HCT116 (cell line): ENCODE measurements around the gene WTAP. TPM values are rescaled to one million over a fixed set of nuclear protein-coding genes. Genes with fewer than 3 reads are reported as not detected.

ENCODE experiments used
- ATAC-seq: fragments of 200-7000 bp; cut with Tn5 transposase; 2 replicates; pipeline ENCODE4 v1.9.1; 2020; ENCODE audit warnings: mild to moderate bottlenecking, moderate library complexity
- BruUV-seq: library from RNA; stranded (reverse); fragments of 400-500 nt; replicated peaks from 2 replicates; lab custom pipeline; 2021; lab: Mats Ljungman, UMichigan
- CTCF ChIA-PET: fragments of 300-600 bp; sonication (Branson Sonifier 250); formaldehyde crosslinking; loops from one replicate; lab custom pipeline; 2021; ENCODE audit warnings: antibody characterized with exemption; lab: Charles Lee
- POLR2A ChIA-PET: fragments of 300-600, 350-600 bp; sonication (Branson Sonifier 250); formaldehyde crosslinking; loops from one replicate; lab custom pipeline; 2021; ENCODE audit warnings: antibody characterized with exemption; lab: Charles Lee
- RAD21 ChIA-PET, 2 experiments: fragments of 300-600 bp; sonication (Branson Sonifier 250); formaldehyde crosslinking; loops; one replicate each; lab custom pipeline; 2023; ENCODE audit warnings: low total read pairs in 2 of 2; ENCODE audit not compliant: uncharacterized antibody in 2 of 2, unreplicated experiment in 2 of 2, low non-redundant PET in 1 of 2; lab: Charles Lee
- DNase-seq: peaks from one replicate; pipeline ENCODE4 v3.0.0-alpha.2; 2010; ENCODE audit warnings: low read depth, low spot score
- H2AFZ ChIP-seq: fragments of 200-600 bp; shearing (Covaris generic), sonication (generic); 2 replicates; pipeline ENCODE4 v1.6.1; 2017; ENCODE audit warnings: low read depth, mixed run types, mixed read lengths, antibody characterized with exemption, low read length; ENCODE audit not compliant: poor library complexity, severe bottlenecking
- H3K27ac ChIP-seq: 2 replicates; pipeline ENCODE4 v1.5.1; 2012; ENCODE audit warnings: low read depth, low read length
- H3K27me3 ChIP-seq: fragments of 200-600 bp; sonication (generic); 2 replicates; pipeline ENCODE4 v1.6.1; 2016; ENCODE audit warnings: mixed run types, low read length, mixed read lengths; ENCODE audit not compliant: insufficient read depth
- H3K36me3 ChIP-seq, 2 experiments: fragments of 200-500 bp in 1 of 2; fragments of 200-600 bp in 1 of 2; sonication (Bioruptor generic) in 1 of 2; sonication (generic) in 1 of 2; 2 replicates each; pipeline versions ENCODE4 v1.5.1 to v1.6.1; 2014 to 2016; ENCODE audit warnings: low read length in 2 of 2, inconsistent platforms in 1 of 2, mixed read lengths in 1 of 2, mixed run types in 1 of 2; ENCODE audit not compliant: insufficient read depth in 2 of 2, control insufficient read depth in 1 of 2
- H3K4me1 ChIP-seq, 2 experiments: fragments of 200-600 bp in 1 of 2; sonication (generic) in 1 of 2; 2 replicates each; pipeline versions ENCODE4 v1.5.1 to v1.6.1; 2012 to 2017; ENCODE audit warnings: low read length in 2 of 2, inconsistent platforms in 1 of 2, mild to moderate bottlenecking in 1 of 2, mixed read lengths in 1 of 2, mixed run types in 1 of 2, moderate library complexity in 1 of 2; ENCODE audit not compliant: insufficient read depth in 2 of 2, control insufficient read depth in 1 of 2
- H3K4me2 ChIP-seq: fragments of 200-600 bp; sonication (generic); 2 replicates; pipeline ENCODE4 v1.6.1; 2017; ENCODE audit warnings: mixed run types, low read length, mixed read lengths
- H3K4me3 ChIP-seq, 2 experiments: fragments of 200-600 bp in 1 of 2; sonication (generic) in 1 of 2; replicated peaks in 1 of 2; 2 replicates each; pipeline ENCODE4 v1.5.1; 2011 to 2016; ENCODE audit warnings: low read length in 2 of 2, control low read depth in 1 of 2, low read depth in 1 of 2, mild to moderate bottlenecking in 1 of 2, mixed read lengths in 1 of 2, mixed run types in 1 of 2
- H3K79me2 ChIP-seq: fragments of 200-600 bp; sonication (generic); 2 replicates; pipeline ENCODE4 v1.6.1; 2017; ENCODE audit warnings: mild to moderate bottlenecking, mixed run types, low read length, moderate library complexity, mixed read lengths; ENCODE audit not compliant: insufficient read depth
- H3K9ac ChIP-seq: fragments of 200-600 bp; sonication (generic); 2 replicates; pipeline ENCODE4 v1.6.1; 2016; ENCODE audit warnings: low read length, mixed read lengths
- H3K9me2 ChIP-seq: fragments of 200-600 bp; sonication (generic), shearing (Covaris generic); 2 replicates; pipeline ENCODE4 v1.6.1; 2017; ENCODE audit warnings: mixed run types, mild to moderate bottlenecking, moderate library complexity; ENCODE audit not compliant: insufficient read depth
- H3K9me3 ChIP-seq, 2 experiments: fragments of 200-500 bp in 1 of 2; fragments of 200-600 bp in 1 of 2; sonication (Bioruptor generic) in 1 of 2; sonication (generic) in 1 of 2; 2 replicates each; pipeline ENCODE4 v1.6.1; 2014 to 2017; ENCODE audit warnings: low read length in 2 of 2, mixed read lengths in 2 of 2, inconsistent platforms in 1 of 2, low read depth in 1 of 2, mild to moderate bottlenecking in 1 of 2, mixed run types in 1 of 2, moderate library complexity in 1 of 2; ENCODE audit not compliant: control insufficient read depth in 1 of 2, insufficient read depth in 1 of 2
- H4K20me1 ChIP-seq: fragments of 200-600 bp; sonication (generic), shearing (Covaris generic); 2 replicates; pipeline ENCODE4 v1.6.1; 2017; ENCODE audit warnings: mixed run types, mild to moderate bottlenecking, moderate library complexity; ENCODE audit not compliant: insufficient read depth
- ATF3 ChIP-seq: IDR thresholded peaks from 2 replicates; pipeline ENCODE4 v1.6.1; 2012
- EGR1 ChIP-seq: IDR thresholded peaks from 2 replicates; pipeline ENCODE4 v1.6.1; 2012; ENCODE audit warnings: low read depth
- ELF1 ChIP-seq: IDR thresholded peaks from 2 replicates; pipeline ENCODE4 v1.6.1; 2012; ENCODE audit warnings: low read depth, borderline replicate concordance
- EZH2 ChIP-seq: fragments of 200-600 bp; sonication (generic); IDR thresholded peaks from 2 replicates; pipeline ENCODE4 v1.6.1; 2017; ENCODE audit warnings: antibody characterized with exemption, mixed run types
- EZH2phosphoT487 ChIP-seq: fragments of 200-600 bp; IDR thresholded peaks from 2 replicates; pipeline ENCODE4 v1.6.1; 2018; ENCODE audit warnings: antibody characterized with exemption, borderline replicate concordance
- FOSL1 ChIP-seq: IDR thresholded peaks from 2 replicates; pipeline ENCODE4 v1.6.1; 2012; ENCODE audit warnings: low read depth
- MAX ChIP-seq: IDR thresholded peaks from 2 replicates; pipeline ENCODE4 v1.6.1; 2012
- POLR2A ChIP-seq: IDR thresholded peaks from 2 replicates; pipeline ENCODE4 v1.7.0; 2011; ENCODE audit warnings: borderline replicate concordance; ENCODE audit not compliant: insufficient read depth, insufficient read length; ENCODE audit errors: extremely low read depth
- REST ChIP-seq: IDR thresholded peaks from 2 replicates; pipeline ENCODE4 v1.6.1; 2012; ENCODE audit warnings: low read depth
- SIN3A ChIP-seq: IDR thresholded peaks from 2 replicates; pipeline ENCODE4 v1.6.1; 2012; ENCODE audit warnings: low read depth
- SP1 ChIP-seq: IDR thresholded peaks from 2 replicates; pipeline ENCODE4 v1.6.1; 2012; ENCODE audit warnings: low read depth
- SRF ChIP-seq: IDR thresholded peaks from 2 replicates; pipeline ENCODE4 v1.6.1; 2012; ENCODE audit warnings: low read depth
- TCF7L2 ChIP-seq: IDR thresholded peaks from 2 replicates; pipeline ENCODE4 v1.7.0; 2011; ENCODE audit warnings: borderline replicate concordance, inconsistent platforms; ENCODE audit not compliant: insufficient read depth, insufficient read length; ENCODE audit errors: extremely low read depth
- ZBTB33 ChIP-seq: IDR thresholded peaks from 2 replicates; pipeline ENCODE4 v1.6.1; 2011; ENCODE audit warnings: mild to moderate bottlenecking, low read length, moderate library complexity; ENCODE audit not compliant: insufficient replicate concordance; ENCODE audit errors: extremely low read depth
- intact Hi-C: fragments of 100-400 bp; cut with micrococcal nuclease; formaldehyde crosslinking; loops from 2 replicates; pipeline ENCODE4 v1.10.0; 2022
- total RNA-seq: library from RNA; stranded (reverse); gene quantifications from one replicate; pipeline ENCODE4 v1.2.1, GENCODE V29; 2021; ENCODE audit not compliant: unreplicated experiment

The WTAP gene
- total RNA-seq, 1 experiment from 2014 or later = 88.6 TPM

DNA sequence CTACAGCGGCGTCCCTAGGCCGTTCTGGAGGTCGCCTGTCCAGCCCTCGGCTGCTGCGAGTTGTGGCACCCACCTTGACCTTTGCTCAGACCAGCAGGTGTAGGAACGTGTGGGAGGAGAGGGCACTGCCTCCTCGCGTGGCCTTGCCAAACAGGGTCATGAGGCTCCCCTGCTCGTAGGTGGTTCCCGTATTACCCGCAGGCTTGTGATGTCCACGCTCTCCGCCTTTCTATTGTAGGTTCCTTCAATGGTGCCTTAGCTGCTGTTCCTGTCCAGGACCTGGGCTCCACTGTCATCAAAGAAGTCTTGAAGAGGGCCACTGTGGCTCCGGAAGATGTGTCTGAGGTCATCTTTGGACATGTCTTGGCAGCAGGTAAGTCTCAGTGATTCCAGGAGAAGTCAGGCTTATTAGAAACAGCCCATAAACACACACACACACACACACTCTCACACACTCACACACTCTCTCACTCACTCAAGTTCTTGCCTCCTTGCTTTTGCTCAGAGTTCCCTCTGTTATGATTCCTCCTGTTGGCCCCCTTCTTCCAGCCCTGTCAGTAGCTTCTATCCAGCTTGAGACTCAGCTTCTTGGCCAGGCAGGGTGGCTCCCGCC lies 35.5 kb downstream of the WTAP start:
- Histone ChIP-seq H3K9ac (peak overlapping the region; percentile 79), H3K4me2 (peak overlapping the region; percentile 96), H3K27me3 (no peaks in the 10 kb centered on the region), H3K9me3 (no peaks in the 10 kb centered on the region), H3K4me1 (peaks cover 4 to 44% of the 10 kb centered on the region in 2 experiments; a peak in 3 of 4 replicates), H3K27ac (peak overlapping the region; percentile 96), H3K36me3 (peaks cover 5% of the 10 kb centered on the region in 2 experiments; a peak in 3 of 4 replicates), H2AFZ (no peak overlapping the region), H4K20me1 (no peaks in the 10 kb centered on the region), H3K9me2 (no peaks in the 10 kb centered on the region), H3K4me3 (peak overlapping the region; percentile 69 to 71), H3K79me2 (peaks cover 12% of the 10 kb centered on the region; the same call in 1 of the 2 replicates)
- intact Hi-C loops = loop anchor here (2.0 kb wide), 1 partner anchor 26 kb away; the partner anchor contains the start of gene TCP1
- TF ChIP-seq SIN3A (no peak), SRF (no peak), EGR1 (no peak), ZBTB33 (no peak), REST (no peak), EZH2phosphoT487 (no peak), MAX (no peak), ELF1 (no peak), ATF3 (no peak), TCF7L2 (no peak), EZH2 (no peak), POLR2A (no peak), FOSL1 (no peak), SP1 (no peak)
- POLR2A ChIA-PET = no interaction called here
- RAD21 ChIA-PET = no interaction called here
- ATAC-seq = peak; percentile 1; the same call in 1 of the 2 replicates
- CTCF ChIA-PET = no interaction called here
- BruUV-seq = TSS peak; percentile 26
- DNase-seq = no peak
